CD4-positive, alpha-beta T cell (primary cell): ENCODE data around the gene STX7. TPM values are rescaled to one million over a fixed set of nuclear protein-coding genes. Genes with fewer than 3 reads are reported as not detected.

Experiments
- ATAC-seq: fragments of 200-7000 bp; cut with Tn5 transposase; one replicate; pipeline ENCODE4 v1.10.0; 2022; ENCODE audit warnings: mild to moderate bottlenecking; ENCODE audit not compliant: poor library complexity
- CTCF ChIA-PET: fragments of 350-600 bp; sonication (Branson Sonifier 250); formaldehyde crosslinking; loops from one replicate; lab custom pipeline; 2021; ENCODE audit warnings: antibody characterized with exemption, inconsistent platforms; lab: Charles Lee
- POLR2A ChIA-PET: fragments of 350-600 bp; sonication (Branson Sonifier 250); formaldehyde crosslinking; loops from one replicate; lab custom pipeline; 2021; ENCODE audit warnings: antibody characterized with exemption, inconsistent platforms; lab: Charles Lee
- DNase-seq, 14 experiments: peaks; one replicate each; pipeline ENCODE4 v3.0.0-alpha.2; 2013 to 2020; ENCODE audit warnings: mixed read lengths in 2 of 14
- H3K27ac ChIP-seq, 2 donors: one replicate each; pipeline versions ENCODE4 v1.5.1 to v1.7.0; 2013; ENCODE audit warnings: low read length in 2 of 2, low read depth in 1 of 2, mild to moderate bottlenecking in 1 of 2
- H3K27me3 ChIP-seq, 2 experiments: 1 replicate in 1 of 2; 2 replicates in 1 of 2; pipeline versions ENCODE4 v1.6.1 to v1.7.0; 2013; ENCODE audit warnings: low read length in 2 of 2, control low read depth in 1 of 2, mild to moderate bottlenecking in 1 of 2, moderate library complexity in 1 of 2; ENCODE audit not compliant: insufficient read depth in 2 of 2, control insufficient read depth in 1 of 2
- H3K36me3 ChIP-seq: one replicate; pipeline ENCODE4 v1.6.1; 2013; ENCODE audit warnings: low read length, control low read depth; ENCODE audit not compliant: insufficient read depth
- H3K4me1 ChIP-seq: one replicate; pipeline ENCODE4 v1.6.1; 2013; ENCODE audit warnings: low read length, control low read depth; ENCODE audit not compliant: insufficient read depth
- H3K4me3 ChIP-seq: one replicate; pipeline ENCODE4 v1.5.1; 2013; ENCODE audit warnings: mild to moderate bottlenecking, low read length, moderate library complexity
- H3K9me3 ChIP-seq, 2 experiments: 1 replicate in 1 of 2; 2 replicates in 1 of 2; pipeline versions ENCODE4 v1.6.1 to v1.7.0; 2013; ENCODE audit warnings: low read length in 2 of 2, mild to moderate bottlenecking in 2 of 2, control low read depth in 1 of 2, moderate library complexity in 1 of 2; ENCODE audit not compliant: control insufficient read depth in 1 of 2, insufficient read depth in 1 of 2
- H3K27ac Mint-ChIP-seq: one replicate; pipeline ENCODE4 v1.8.0; 2020; ENCODE audit warnings: mixed read lengths
- H3K27me3 Mint-ChIP-seq: one replicate; pipeline ENCODE4 v1.8.0; 2021; ENCODE audit warnings: mixed read lengths
- H3K36me3 Mint-ChIP-seq: one replicate; pipeline ENCODE4 v1.8.0; 2021; ENCODE audit warnings: low read depth, mixed read lengths
- H3K4me1 Mint-ChIP-seq: one replicate; pipeline ENCODE4 v1.8.0; 2021; ENCODE audit warnings: low read depth, mixed read lengths
- H3K4me3 Mint-ChIP-seq: one replicate; pipeline ENCODE4 v1.8.0; 2020; ENCODE audit warnings: mild to moderate bottlenecking, mixed read lengths
- H3K9me3 Mint-ChIP-seq: one replicate; pipeline ENCODE4 v1.8.0; 2020; ENCODE audit warnings: mixed read lengths
- intact Hi-C, 2 experiments: fragments of 100-400 bp; cut with DNase I in 1 of 2; cut with micrococcal nuclease in 1 of 2; formaldehyde crosslinking; loops; one replicate each; pipeline versions ENCODE4 v1.15.1 to v1.9.0; 2023 to 2025; cut with DNase I, micrococcal nuclease
- total RNA-seq, 174 experiments: library from RNA in 2 of 174; stranded (reverse) in 2 of 174; gene quantifications; one replicate each; pipeline ENCODE4 v1.2.3 and lab custom pipeline; 2021 to 2026
- TF ChIP-seq, protein P1 (sequence below): fragments of 200-600 bp; IDR thresholded peaks from one replicate; pipeline ENCODE4 v1.8.0; 2022; ENCODE audit warnings: antibody characterized with exemption, mild to moderate bottlenecking

The STX7 gene
- total RNA-seq, 2 experiments from 2014 or later = 4.3 to 5.9 TPM

DNA sequence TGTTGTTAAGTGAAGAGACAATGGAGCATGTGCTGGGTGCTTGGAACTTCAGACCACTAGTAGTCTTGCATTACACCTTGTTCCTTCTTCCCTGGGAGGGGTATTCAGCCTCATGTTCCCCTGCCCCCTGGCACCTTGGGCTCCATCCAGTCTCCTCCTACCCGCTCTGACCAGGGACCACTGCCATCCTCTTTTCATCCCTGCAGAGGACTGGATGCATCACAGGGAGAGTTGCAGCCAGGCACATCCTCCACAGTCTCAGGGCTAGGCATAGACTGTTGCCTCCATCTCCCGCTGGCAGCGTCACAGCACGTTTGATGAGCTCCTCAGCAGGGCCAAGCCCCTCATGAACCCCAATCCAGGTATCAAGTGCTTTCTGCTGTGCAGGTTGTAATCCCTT is 38.3 kb upstream of the STX7 start:
- no peaks in the 10 kb centered on the region for H3K4me1 ChIP-seq
- ATAC-seq (no peak), DNase-seq (no peak)
- no peak overlapping the region for H3K27ac ChIP-seq
- H3K36me3 ChIP-seq = no peaks in the 10 kb centered on the region
- ChIA-PET POLR2A (no interaction called here), CTCF (no interaction called here)
- intact Hi-C loops = no loop called here
- H3K9me3 Mint-ChIP-seq = no peaks in the 10 kb centered on the region
- H3K9me3 ChIP-seq = no peaks in the 10 kb centered on the region
- TF ChIP-seq, protein P1, sequence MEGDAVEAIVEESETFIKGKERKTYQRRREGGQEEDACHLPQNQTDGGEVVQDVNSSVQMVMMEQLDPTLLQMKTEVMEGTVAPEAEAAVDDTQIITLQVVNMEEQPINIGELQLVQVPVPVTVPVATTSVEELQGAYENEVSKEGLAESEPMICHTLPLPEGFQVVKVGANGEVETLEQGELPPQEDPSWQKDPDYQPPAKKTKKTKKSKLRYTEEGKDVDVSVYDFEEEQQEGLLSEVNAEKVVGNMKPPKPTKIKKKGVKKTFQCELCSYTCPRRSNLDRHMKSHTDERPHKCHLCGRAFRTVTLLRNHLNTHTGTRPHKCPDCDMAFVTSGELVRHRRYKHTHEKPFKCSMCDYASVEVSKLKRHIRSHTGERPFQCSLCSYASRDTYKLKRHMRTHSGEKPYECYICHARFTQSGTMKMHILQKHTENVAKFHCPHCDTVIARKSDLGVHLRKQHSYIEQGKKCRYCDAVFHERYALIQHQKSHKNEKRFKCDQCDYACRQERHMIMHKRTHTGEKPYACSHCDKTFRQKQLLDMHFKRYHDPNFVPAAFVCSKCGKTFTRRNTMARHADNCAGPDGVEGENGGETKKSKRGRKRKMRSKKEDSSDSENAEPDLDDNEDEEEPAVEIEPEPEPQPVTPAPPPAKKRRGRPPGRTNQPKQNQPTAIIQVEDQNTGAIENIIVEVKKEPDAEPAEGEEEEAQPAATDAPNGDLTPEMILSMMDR = no peak
- H3K4me3 Mint-ChIP-seq = no peak overlapping the region
- H3K4me1 Mint-ChIP-seq = no peaks in the 10 kb centered on the region
- H3K27me3 ChIP-seq = peaks cover 0 to 3% of the 10 kb centered on the region in 2 experiments
- H3K4me3 ChIP-seq = no peak overlapping the region
- H3K27me3 Mint-ChIP-seq = peaks cover 22% of the 10 kb centered on the region
- no peak overlapping the region for H3K27ac Mint-ChIP-seq
- no peaks in the 10 kb centered on the region for H3K36me3 Mint-ChIP-seq

DNA sequence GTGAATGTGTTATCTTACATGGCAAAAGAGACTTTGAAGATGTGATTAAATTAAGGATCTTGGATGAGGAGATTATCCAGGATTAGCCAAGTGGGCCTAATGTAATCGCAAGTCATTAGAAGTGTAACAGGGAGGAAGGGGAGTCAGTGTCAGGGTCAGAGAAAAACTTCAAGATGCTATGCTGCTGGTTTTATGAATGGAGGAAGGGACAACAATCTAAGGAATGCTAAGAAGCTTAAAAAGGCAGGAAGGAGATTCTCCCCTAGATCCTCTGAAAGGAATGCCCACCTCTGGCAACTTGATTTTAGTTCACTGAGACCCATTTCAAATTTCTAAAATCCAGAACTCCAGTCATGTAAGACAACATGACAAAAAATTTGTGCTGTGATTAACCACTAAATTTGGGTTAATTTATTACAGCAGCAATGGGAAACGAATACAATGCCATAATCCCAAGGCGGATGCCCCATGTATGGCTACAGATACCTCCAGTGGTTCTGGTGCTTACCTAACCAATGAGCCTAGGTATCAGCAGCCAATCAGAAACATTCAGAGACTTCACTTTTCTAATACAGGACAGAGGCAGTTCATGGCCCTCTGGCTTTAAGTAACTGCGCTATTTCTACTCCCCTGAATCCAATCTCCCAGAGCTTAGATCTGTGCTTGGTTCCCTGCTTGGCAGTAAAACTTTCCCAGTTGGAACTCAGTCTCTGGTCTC is 36.0 kb upstream of the STX7 start:
- POLR2A ChIA-PET = no interaction called here
- intact Hi-C loops = no loop called here
- DNase-seq (no peak), ATAC-seq (no peak)
- H3K9me3 Mint-ChIP-seq = no peaks in the 10 kb centered on the region
- TF ChIP-seq, protein P1 = no peak
- no peaks in the 10 kb centered on the region for H3K4me1 Mint-ChIP-seq
- H3K4me3 Mint-ChIP-seq = no peak overlapping the region
- Histone ChIP-seq H3K4me1 (no peaks in the 10 kb centered on the region), H3K4me3 (no peak overlapping the region), H3K36me3 (no peaks in the 10 kb centered on the region), H3K27ac (no peak overlapping the region), H3K27me3 (peaks cover 3% of the 10 kb centered on the region in 2 experiments), H3K9me3 (no peaks in the 10 kb centered on the region)
- peaks cover 21% of the 10 kb centered on the region for H3K27me3 Mint-ChIP-seq
- no peak overlapping the region for H3K27ac Mint-ChIP-seq
- CTCF ChIA-PET = no interaction called here
- H3K36me3 Mint-ChIP-seq = no peaks in the 10 kb centered on the region

DNA sequence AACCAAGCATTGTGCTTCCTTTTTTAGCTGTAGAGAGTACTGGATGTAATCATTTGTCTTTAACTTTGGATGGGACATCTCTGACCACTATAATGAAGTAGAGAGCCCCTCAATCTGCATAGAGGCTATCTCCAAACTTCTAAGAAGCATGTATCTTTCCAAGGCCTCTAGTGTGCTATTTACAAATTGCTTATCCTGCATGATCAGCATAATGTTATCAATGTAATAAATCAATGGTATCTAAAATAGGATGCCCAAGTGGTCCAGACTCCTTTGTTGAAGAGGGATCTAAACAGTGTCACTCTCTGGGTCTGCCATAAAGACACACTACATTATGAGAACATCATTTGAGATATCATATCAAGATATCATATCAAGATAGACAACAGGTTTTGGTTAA is 31.9 kb upstream of the STX7 start:
- DNase-seq (no peak), ATAC-seq (no peak)
- Histone ChIP-seq H3K27me3 (peaks cover 3 to 11% of the 10 kb centered on the region in 2 experiments), H3K4me1 (no peaks in the 10 kb centered on the region), H3K27ac (no peak overlapping the region), H3K9me3 (no peaks in the 10 kb centered on the region), H3K36me3 (no peaks in the 10 kb centered on the region), H3K4me3 (no peak overlapping the region)
- no peak overlapping the region for H3K27ac Mint-ChIP-seq
- ChIA-PET CTCF (no interaction called here), POLR2A (no interaction called here)
- H3K27me3 Mint-ChIP-seq = peaks cover 35% of the 10 kb centered on the region
- intact Hi-C loops = no loop called here
- TF ChIP-seq, protein P1 = no peak
- no peaks in the 10 kb centered on the region for H3K9me3 Mint-ChIP-seq
- H3K36me3 Mint-ChIP-seq = no peaks in the 10 kb centered on the region
- H3K4me1 Mint-ChIP-seq = no peaks in the 10 kb centered on the region
- H3K4me3 Mint-ChIP-seq = no peak overlapping the region
